Endothelial cell of umbilical vein (primary cell): ENCODE measurements around the gene BPGM. TPM values are rescaled to one million over a fixed set of nuclear protein-coding genes. Genes with fewer than 3 reads are reported as not detected.

Source experiments
- BruUV-seq: library from RNA; stranded (reverse); fragments of 400-500 nt; replicated peaks from 2 replicates; lab custom pipeline; 2021; lab: Mats Ljungman, UMichigan
- CTCF ChIA-PET: fragments of 300-600, 350-600 bp; sonication (Branson Sonifier 250); formaldehyde crosslinking; loops from one replicate; lab custom pipeline; 2021; ENCODE audit warnings: antibody characterized with exemption, inconsistent platforms; lab: Charles Lee
- POLR2A ChIA-PET: fragments of 300-600, 350-600 bp; sonication (Branson Sonifier 250); formaldehyde crosslinking; loops from one replicate; lab custom pipeline; 2021; ENCODE audit warnings: antibody characterized with exemption, inconsistent platforms; lab: Charles Lee
- DNase-seq: peaks from one replicate; pipeline ENCODE4 v3.0.0-alpha.2; 2011; ENCODE audit warnings: low read depth, low spot score
- FAIRE-seq: peaks from 2 replicates; lab custom pipeline; 2011; peaks lifted over from hg19 to GRCh38; lab: Jason Lieb, UNC
- H2AFZ ChIP-seq: 2 replicates; pipeline ENCODE4 v1.6.0; 2012; ENCODE audit warnings: low read depth, low read length, control low read depth, inconsistent platforms
- H3K27ac ChIP-seq: 2 replicates; pipeline ENCODE4 v1.5.1; 2011; ENCODE audit warnings: low read depth, mild to moderate bottlenecking, control low read depth, low read length, moderate library complexity; ENCODE audit not compliant: insufficient read depth
- H3K27me3 ChIP-seq, 2 experiments: 2 replicates each; pipeline versions ENCODE4 v1.6.0 to v1.6.1; 2011; ENCODE audit warnings: low read length in 2 of 2, mixed read lengths in 1 of 2; ENCODE audit not compliant: control insufficient read depth in 2 of 2, insufficient read depth in 2 of 2
- H3K36me3 ChIP-seq, 2 experiments: 2 replicates in 1 of 2; 3 replicates in 1 of 2; pipeline ENCODE4 v1.5.1; 2011; ENCODE audit warnings: low read length in 2 of 2, mild to moderate bottlenecking in 1 of 2, moderate library complexity in 1 of 2; ENCODE audit not compliant: control insufficient read depth in 2 of 2, insufficient read depth in 2 of 2; ENCODE audit errors: extremely low read depth in 1 of 2
- H3K4me1 ChIP-seq: 3 replicates; pipeline ENCODE4 v1.5.1; 2011; ENCODE audit warnings: mild to moderate bottlenecking, low read length; ENCODE audit not compliant: control insufficient read depth, insufficient read depth; ENCODE audit errors: extremely low read depth
- H3K4me2 ChIP-seq: 2 replicates; pipeline ENCODE4 v1.6.1; 2011; ENCODE audit warnings: low read length, control low read depth, mixed read lengths; ENCODE audit not compliant: insufficient read depth
- H3K4me3 ChIP-seq, 3 experiments: fragments of 200-600 bp in 1 of 3; sonication (generic), shearing (Covaris generic) in 1 of 3; replicated peaks in 1 of 3; 2 replicates each; pipeline ENCODE4 v1.5.1; 2011 to 2016; ENCODE audit warnings: control low read depth in 3 of 3, low read length in 3 of 3, mild to moderate bottlenecking in 2 of 3, inconsistent platforms in 1 of 3, low read depth in 1 of 3, moderate library complexity in 1 of 3; ENCODE audit not compliant: insufficient read depth in 1 of 3
- H3K79me2 ChIP-seq: 2 replicates; pipeline ENCODE4 v1.6.0; 2012; ENCODE audit warnings: low read length, inconsistent platforms; ENCODE audit not compliant: control insufficient read depth, insufficient read depth
- H3K9ac ChIP-seq: replicated peaks from 2 replicates; pipeline ENCODE3; 2011; ENCODE audit warnings: low read length, control low read depth; ENCODE audit not compliant: insufficient read depth; ENCODE audit errors: extremely low read depth
- H3K9me1 ChIP-seq: replicated peaks from 3 replicates; pipeline ENCODE4 v1.6.0; 2011; ENCODE audit warnings: mild to moderate bottlenecking, low read length; ENCODE audit not compliant: control insufficient read depth, insufficient read depth; ENCODE audit errors: extremely low read depth
- H3K9me3 ChIP-seq: replicated peaks from 2 replicates; pipeline ENCODE4 v1.5.1; 2012; ENCODE audit warnings: low read length, inconsistent platforms; ENCODE audit not compliant: control insufficient read depth, insufficient read depth
- H4K20me1 ChIP-seq: replicated peaks from 2 replicates; pipeline ENCODE3; 2011; ENCODE audit warnings: mild to moderate bottlenecking, low read length; ENCODE audit not compliant: control insufficient read depth, insufficient read depth; ENCODE audit errors: extremely low read depth
- FOS ChIP-seq: IDR thresholded peaks from 2 replicates; pipeline ENCODE4 v1.6.1; 2011; ENCODE audit warnings: mild to moderate bottlenecking, low read length, moderate library complexity, borderline replicate concordance; ENCODE audit not compliant: insufficient read depth
- GATA2 ChIP-seq: IDR thresholded peaks from 2 replicates; pipeline ENCODE4 v1.7.0; 2011; ENCODE audit warnings: low read depth, mild to moderate bottlenecking, moderate library complexity, mixed read lengths, low read length; ENCODE audit not compliant: insufficient read length, insufficient read depth
- JUN ChIP-seq: IDR thresholded peaks from 2 replicates; pipeline ENCODE4 v1.6.1; 2011; ENCODE audit warnings: borderline replicate concordance, low read depth; ENCODE audit not compliant: insufficient read length, insufficient read depth
- MYC ChIP-seq: IDR thresholded peaks from one replicate; pipeline ENCODE4 v1.6.1; 2011; ENCODE audit warnings: mild to moderate bottlenecking, low read depth, low read length
- POLR2A ChIP-seq: IDR thresholded peaks from 2 replicates; pipeline ENCODE4 v1.6.1; 2012; ENCODE audit warnings: low read depth, mild to moderate bottlenecking, control low read depth, low read length
- POLR2AphosphoS5 ChIP-seq: IDR thresholded peaks from 2 replicates; pipeline ENCODE4 v1.6.1; 2012; ENCODE audit warnings: low read depth, mild to moderate bottlenecking, control low read depth, low read length, moderate library complexity; ENCODE audit not compliant: insufficient read depth
- dilution Hi-C: fragments of 300-500 bp; cut with MboI; formaldehyde crosslinking; loops from one replicate; pipeline ENCODE4 v1.15.0; 2019; ENCODE audit warnings: low sequenced_read_pairs; ENCODE audit not compliant: extremely low pct_ligation_motif_present
- intact Hi-C: fragments of 100-400 bp; cut with micrococcal nuclease; formaldehyde crosslinking; loops from one replicate; pipeline ENCODE4 v1.10.0; 2022
- polyA plus RNA-seq, 4 experiments: library from polyadenylated mRNA; depleted of rRNA in 3 of 4; stranded (reverse) in 3 of 4; unstranded in 1 of 4; fragments of >200 nt; gene quantifications; 2 replicates each; pipeline versions ENCODE4 v1.2.1 to v1.2.3, GENCODE V29; 2011 to 2012; ENCODE audit warnings: missing spikeins in 1 of 4
- total RNA-seq: library from RNA; stranded (reverse); gene quantifications from 2 replicates; pipeline ENCODE4 v1.2.3, GENCODE V29; 2021
- TF ChIP-seq, protein P1 (sequence below): IDR thresholded peaks from 2 replicates; pipeline ENCODE4 v1.6.1; 2011; ENCODE audit not compliant: insufficient read depth, insufficient read length
- TF ChIP-seq, protein P2 (sequence below), 2 donors: IDR thresholded peaks; 1 replicate in 1 of 2; 2 replicates in 1 of 2; pipeline ENCODE4 v1.5.1; 2011; ENCODE audit warnings: low read length in 2 of 2, mild to moderate bottlenecking in 2 of 2, moderate library complexity in 2 of 2, control low read depth in 1 of 2, inconsistent platforms in 1 of 2, low read depth in 1 of 2; ENCODE audit not compliant: insufficient read depth in 1 of 2; ENCODE audit errors: extremely low read depth in 1 of 2

Gene BPGM
- total and polyA plus RNA-seq, 2 donors (not counting 3 experiments of a cell fraction or from before 2014, with no cell fraction given): 24.2 to 28.3 TPM

DNA sequence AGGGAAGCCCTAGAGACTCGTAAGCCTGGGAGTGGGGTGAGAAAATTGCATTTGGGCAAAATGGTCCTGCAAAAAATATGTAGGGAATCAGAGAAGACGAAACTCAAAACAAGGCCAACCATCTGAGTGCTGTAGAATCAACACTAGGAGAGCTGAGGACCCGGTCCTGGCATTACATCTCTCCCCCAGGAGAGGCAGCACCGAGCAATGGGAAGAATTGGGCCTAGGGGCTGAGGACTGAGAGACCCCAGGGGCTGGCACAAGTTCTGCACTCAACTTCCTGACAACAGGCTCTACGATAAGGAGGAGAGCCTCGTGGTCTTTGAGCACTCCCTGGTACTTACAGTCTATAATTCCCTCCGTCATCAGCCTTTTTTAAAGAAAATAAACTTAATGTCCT, 47.6 kb downstream of the BPGM start:
- Histone ChIP-seq H4K20me1 (no peaks in the 10 kb centered on the region), H3K9me1 (no peaks in the 10 kb centered on the region), H2AFZ (no peak overlapping the region), H3K9me3 (no peaks in the 10 kb centered on the region), H3K9ac (no peak overlapping the region), H3K4me3 (no peak overlapping the region), H3K79me2 (no peaks in the 10 kb centered on the region), H3K36me3 (no peaks in the 10 kb centered on the region), H3K4me1 (no peaks in the 10 kb centered on the region), H3K27ac (no peak overlapping the region), H3K27me3 (peaks cover 0 to 3% of the 10 kb centered on the region in 2 experiments), H3K4me2 (no peak overlapping the region)
- no peak for TF ChIP-seq FOS
- TF ChIP-seq, protein P1, sequence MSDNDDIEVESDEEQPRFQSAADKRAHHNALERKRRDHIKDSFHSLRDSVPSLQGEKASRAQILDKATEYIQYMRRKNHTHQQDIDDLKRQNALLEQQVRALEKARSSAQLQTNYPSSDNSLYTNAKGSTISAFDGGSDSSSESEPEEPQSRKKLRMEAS: no peak
- no peak for TF ChIP-seq GATA2
- no peak for TF ChIP-seq JUN
- no peak for TF ChIP-seq POLR2A
- no peak for TF ChIP-seq MYC
- TF ChIP-seq, protein P2, sequence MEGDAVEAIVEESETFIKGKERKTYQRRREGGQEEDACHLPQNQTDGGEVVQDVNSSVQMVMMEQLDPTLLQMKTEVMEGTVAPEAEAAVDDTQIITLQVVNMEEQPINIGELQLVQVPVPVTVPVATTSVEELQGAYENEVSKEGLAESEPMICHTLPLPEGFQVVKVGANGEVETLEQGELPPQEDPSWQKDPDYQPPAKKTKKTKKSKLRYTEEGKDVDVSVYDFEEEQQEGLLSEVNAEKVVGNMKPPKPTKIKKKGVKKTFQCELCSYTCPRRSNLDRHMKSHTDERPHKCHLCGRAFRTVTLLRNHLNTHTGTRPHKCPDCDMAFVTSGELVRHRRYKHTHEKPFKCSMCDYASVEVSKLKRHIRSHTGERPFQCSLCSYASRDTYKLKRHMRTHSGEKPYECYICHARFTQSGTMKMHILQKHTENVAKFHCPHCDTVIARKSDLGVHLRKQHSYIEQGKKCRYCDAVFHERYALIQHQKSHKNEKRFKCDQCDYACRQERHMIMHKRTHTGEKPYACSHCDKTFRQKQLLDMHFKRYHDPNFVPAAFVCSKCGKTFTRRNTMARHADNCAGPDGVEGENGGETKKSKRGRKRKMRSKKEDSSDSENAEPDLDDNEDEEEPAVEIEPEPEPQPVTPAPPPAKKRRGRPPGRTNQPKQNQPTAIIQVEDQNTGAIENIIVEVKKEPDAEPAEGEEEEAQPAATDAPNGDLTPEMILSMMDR (IDR thresholded peaks at IDR 0.05; ENCODE audit: extremely low read depth in 1 of 2, insufficient read depth in 1 of 2, low read depth in 1 of 2, low read length in 2 of 2): peak; percentile 32 to 43
- TF ChIP-seq POLR2AphosphoS5: no peak
- no peak for FAIRE-seq
- POLR2A ChIA-PET: no interaction called here
- BruUV-seq: no TSS peak
- DNase-seq: no peak
- CTCF ChIA-PET: interaction anchor here (0.7 to 8.3 kb wide), 5 partner anchors 8 to 60 kb away, joined by 3 to 75 read pairs (median 4); no protein-coding TSS in a partner anchor
- intact Hi-C loops (loop anchor here (10.0 kb wide), 1 partner anchor 471 kb away; no protein-coding TSS in a partner anchor), dilution Hi-C loops (no loop called here)
